HG03521 (cell line): Measurements from ENCODE around the gene MSN.
"Not testable (repeated sequence)": the region's sequence is repeated elsewhere in the genome, so short reads cannot be mapped to it uniquely, and the experiment has no call there.

Experiments used
- ATAC-seq: cut with Tn5 transposase; IDR thresholded peaks from one replicate; pipeline ENCODE4 v1.9.1; 2021; ENCODE audit warnings: mild to moderate bottlenecking, moderate library complexity; ENCODE audit not compliant: unreplicated experiment

The MSN gene

GRCh38 chrX:65667503-65668376 is at the start of gene MSN:
Gene MSN, plus strand, starts transcription at chrX:65667654. Its CDS starts 188 bp downstream, at chrX:65667842.
- peak; percentile 71 for ATAC-seq

- not testable (repeated sequence) for ATAC-seq
Observed at GRCh38 chrX:65620096-65620705, 47.3 kb upstream of the MSN start.

- no peak for ATAC-seq
Observed at GRCh38 chrX:65630771-65631170, 36.7 kb upstream of the MSN start.

- ATAC-seq, result no peak
Observed at GRCh38 chrX:65633826-65634225, 33.6 kb upstream of the MSN start.

- ATAC-seq, result no peak
Observed at GRCh38 chrX:65634732-65635131, 32.7 kb upstream of the MSN start.

- no peak for ATAC-seq
Observed at GRCh38 chrX:65635378-65635777, 32.1 kb upstream of the MSN start.

GRCh38 chrX:65635822-65636221 is 31.6 kb upstream of the MSN start:
- no peak for ATAC-seq

GRCh38 chrX:65636261-65636660 is 31.2 kb upstream of the MSN start:
- not testable (repeated sequence) for ATAC-seq

GRCh38 chrX:65637335-65637734 is 30.1 kb upstream of the MSN start:
- ATAC-seq, result no peak

- no peak for ATAC-seq
Observed at GRCh38 chrX:65642914-65643491, 24.5 kb upstream of the MSN start.

- ATAC-seq, result no peak
Observed at GRCh38 chrX:65643531-65644052, 23.9 kb upstream of the MSN start.

GRCh38 chrX:65644621-65645289 is 22.7 kb upstream of the MSN start:
- no peak for ATAC-seq

- no peak for ATAC-seq
Observed at GRCh38 chrX:65647801-65648200, 19.7 kb upstream of the MSN start.

- ATAC-seq, result no peak
Observed at GRCh38 chrX:65652098-65652497, 15.4 kb upstream of the MSN start.

GRCh38 chrX:65657009-65657441 is 10.4 kb upstream of the MSN start:
- ATAC-seq, result not testable (repeated sequence)

- no peak for ATAC-seq
Observed at GRCh38 chrX:65657659-65658058, 9.8 kb upstream of the MSN start.

GRCh38 chrX:65658229-65658628 is 9.2 kb upstream of the MSN start:
- ATAC-seq, result no peak

- ATAC-seq, result no peak
Observed at GRCh38 chrX:65667157-65667502, 324 bp upstream of the MSN start.

- ATAC-seq, result no peak
Observed at GRCh38 chrX:65668377-65669310, 1.2 kb downstream of the MSN start.

- no peak for ATAC-seq
Observed at GRCh38 chrX:65671286-65671685, 3.8 kb downstream of the MSN start.
